Cardiac muscle cell (in vitro differentiated cells and primary cell): Measurements from ENCODE around the gene MEPCE. TPM values are rescaled to one million over a fixed set of nuclear protein-coding genes. Genes with fewer than 3 reads are reported as not detected.
A peak's percentile ranks its signal among the peaks of the same experiment; 100 is the strongest.

Source experiments
- DNase-seq, 2 donors: peaks; one replicate each; pipeline versions ENCODE4 v3.0.0 to v3.0.0-alpha.2; 2010 to 2017; ENCODE audit warnings: low read depth in 1 of 2, low spot score in 1 of 2
- H3K27ac ChIP-seq: fragments of 200-600 bp; sonication (generic); 2 replicates; pipeline ENCODE4 v1.5.1; 2016
- H3K27me3 ChIP-seq: fragments of 200-600 bp; sonication (generic); 2 replicates; pipeline ENCODE4 v1.6.0; 2016; ENCODE audit warnings: control low read depth
- H3K36me3 ChIP-seq: fragments of 200-600 bp; sonication (generic); 2 replicates; pipeline ENCODE4 v1.5.1; 2016; ENCODE audit warnings: control low read depth
- H3K4me1 ChIP-seq: fragments of 200-600 bp; sonication (generic); 2 replicates; pipeline ENCODE4 v1.8.1; 2017; ENCODE audit warnings: low read depth, mild to moderate bottlenecking, mixed run types
- H3K4me3 ChIP-seq: fragments of 200-600 bp; sonication (generic); 2 replicates; pipeline ENCODE4 v1.5.1; 2016; ENCODE audit warnings: mild to moderate bottlenecking
- H3K9me3 ChIP-seq: fragments of 200-600 bp; sonication (generic); 2 replicates; pipeline ENCODE4 v1.5.1; 2017; ENCODE audit warnings: low read depth, mild to moderate bottlenecking, control low read depth
- polyA plus RNA-seq: library from polyadenylated mRNA; unstranded; fragments of >200 nt; fragmentation: Nextera tagmentation; extraction: Ambion mirVana; gene quantifications from 2 replicates; pipeline ENCODE4 v1.2.1, GENCODE V29; 2016
- total RNA-seq: library from RNA; depleted of rRNA; stranded (reverse); fragments of >200 nt; gene quantifications from 2 replicates; pipeline ENCODE4 v1.2.3, GENCODE V29; 2016
- TF ChIP-seq, protein P1 (sequence below): IDR thresholded peaks from 2 replicates; pipeline ENCODE4 v1.5.1; 2012; ENCODE audit warnings: low read depth, mild to moderate bottlenecking, low read length

Gene MEPCE
- total and polyA plus RNA-seq, 2 experiments from 2014 or later: 21.5 to 41.7 TPM

DNA sequence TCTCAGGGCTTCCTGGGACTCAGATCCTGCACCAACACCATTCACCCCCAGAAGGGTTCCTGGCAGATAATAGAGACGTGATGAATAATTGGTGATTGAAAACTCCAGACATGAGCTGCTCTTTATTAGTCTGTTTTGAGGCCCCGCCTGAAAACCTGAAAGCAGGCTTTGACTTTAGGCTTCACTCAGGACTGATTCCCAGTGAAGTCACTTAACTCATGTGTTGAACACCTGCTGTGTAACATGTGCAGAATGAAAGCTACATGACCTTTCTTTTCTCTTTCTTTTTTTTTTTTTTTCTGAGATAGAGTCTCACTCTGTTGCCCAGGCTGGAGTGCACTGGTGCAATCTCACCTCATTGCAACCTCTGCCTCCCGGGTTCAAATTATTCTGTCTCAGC lies 25.6 kb downstream of the MEPCE start:
- no peaks in the 10 kb centered on the region for H3K4me1 ChIP-seq
- no peaks in the 10 kb centered on the region for H3K27me3 ChIP-seq
- TF ChIP-seq, protein P1, sequence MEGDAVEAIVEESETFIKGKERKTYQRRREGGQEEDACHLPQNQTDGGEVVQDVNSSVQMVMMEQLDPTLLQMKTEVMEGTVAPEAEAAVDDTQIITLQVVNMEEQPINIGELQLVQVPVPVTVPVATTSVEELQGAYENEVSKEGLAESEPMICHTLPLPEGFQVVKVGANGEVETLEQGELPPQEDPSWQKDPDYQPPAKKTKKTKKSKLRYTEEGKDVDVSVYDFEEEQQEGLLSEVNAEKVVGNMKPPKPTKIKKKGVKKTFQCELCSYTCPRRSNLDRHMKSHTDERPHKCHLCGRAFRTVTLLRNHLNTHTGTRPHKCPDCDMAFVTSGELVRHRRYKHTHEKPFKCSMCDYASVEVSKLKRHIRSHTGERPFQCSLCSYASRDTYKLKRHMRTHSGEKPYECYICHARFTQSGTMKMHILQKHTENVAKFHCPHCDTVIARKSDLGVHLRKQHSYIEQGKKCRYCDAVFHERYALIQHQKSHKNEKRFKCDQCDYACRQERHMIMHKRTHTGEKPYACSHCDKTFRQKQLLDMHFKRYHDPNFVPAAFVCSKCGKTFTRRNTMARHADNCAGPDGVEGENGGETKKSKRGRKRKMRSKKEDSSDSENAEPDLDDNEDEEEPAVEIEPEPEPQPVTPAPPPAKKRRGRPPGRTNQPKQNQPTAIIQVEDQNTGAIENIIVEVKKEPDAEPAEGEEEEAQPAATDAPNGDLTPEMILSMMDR: no peak
- H3K9me3 ChIP-seq: no peaks in the 10 kb centered on the region
- H3K27ac ChIP-seq: no peak overlapping the region
- H3K36me3 ChIP-seq: no peaks in the 10 kb centered on the region
- no peak overlapping the region for H3K4me3 ChIP-seq
- DNase-seq: no peak

DNA sequence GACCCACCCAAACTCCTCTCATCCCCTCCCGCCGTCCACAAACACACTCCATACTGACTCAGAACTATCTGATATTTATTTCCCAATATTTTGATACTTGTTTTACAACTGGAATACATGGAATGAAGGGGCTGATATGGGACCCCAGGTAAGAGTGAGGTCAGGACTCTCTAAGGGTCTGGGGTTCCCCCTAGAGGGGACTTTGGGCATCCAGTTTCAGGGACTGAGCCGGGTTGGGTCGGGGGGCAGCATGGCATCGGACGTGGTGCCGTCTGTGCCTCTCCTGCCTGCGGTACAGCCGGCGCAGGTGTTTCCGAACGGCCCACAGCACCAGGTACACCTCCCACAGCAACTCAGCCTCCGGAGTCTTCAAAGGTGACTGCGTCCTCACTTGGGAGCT lies 26.9 kb downstream of the MEPCE start:
- Histone ChIP-seq H3K36me3 (no peaks in the 10 kb centered on the region), H3K9me3 (no peaks in the 10 kb centered on the region), H3K4me3 (no peak overlapping the region), H3K27me3 (no peaks in the 10 kb centered on the region), H3K4me1 (no peaks in the 10 kb centered on the region), H3K27ac (peak overlapping the region; percentile 54)
- no peak for DNase-seq
- TF ChIP-seq, protein P1: no peak

DNA sequence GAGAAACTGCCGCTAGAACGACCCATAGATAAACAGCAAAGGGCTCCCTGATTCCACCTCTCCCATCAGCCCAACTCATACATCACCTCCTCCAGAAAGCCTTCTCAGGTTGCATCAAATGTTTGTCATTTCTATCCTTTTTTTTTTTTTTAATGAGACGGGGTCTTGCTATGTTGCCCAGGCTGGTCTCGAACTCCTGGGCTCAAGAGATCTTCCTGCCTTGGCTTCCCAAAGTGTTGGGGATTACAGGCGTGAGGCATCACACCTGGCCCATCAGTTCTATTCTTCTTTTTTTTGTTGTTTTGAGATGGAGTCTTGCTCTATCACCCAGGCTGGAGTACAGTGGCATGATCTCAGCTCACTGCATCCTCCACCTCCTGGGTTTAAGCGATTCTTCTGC lies 27.4 kb downstream of the MEPCE start:
- Histone ChIP-seq H3K36me3 (no peaks in the 10 kb centered on the region), H3K27me3 (no peaks in the 10 kb centered on the region), H3K4me3 (no peak overlapping the region), H3K4me1 (no peaks in the 10 kb centered on the region), H3K9me3 (no peaks in the 10 kb centered on the region), H3K27ac (no peak overlapping the region)
- TF ChIP-seq, protein P1: no peak
- no peak for DNase-seq

DNA sequence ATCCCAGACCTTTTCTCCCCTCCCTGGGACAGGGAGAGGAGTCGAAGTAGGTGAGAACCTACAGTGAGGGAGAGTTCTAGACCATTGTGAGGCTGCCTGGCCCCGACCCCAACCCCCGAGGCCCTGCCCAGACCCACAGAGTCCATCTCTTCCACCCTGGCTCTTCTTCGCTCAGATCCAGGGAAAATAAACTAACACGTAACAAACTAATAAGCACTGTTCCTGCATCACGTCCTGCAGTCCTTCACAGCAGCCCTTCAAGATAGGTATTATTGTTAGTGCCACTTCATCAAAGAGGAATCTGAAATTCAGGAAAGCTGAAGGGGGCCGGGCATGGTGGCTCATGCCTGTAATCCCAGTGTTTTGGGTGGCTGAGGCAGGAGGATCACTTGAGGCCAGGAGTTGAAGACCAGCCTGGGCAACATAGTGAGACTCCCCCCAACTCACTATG lies 34.6 kb downstream of the MEPCE start, which contains the start of gene SPACDR:
Gene SPACDR (minus strand): TSS at position 51 of the 451 bp plus-strand sequence. CDS start 235 bp downstream, outside the sequence.
- no peaks in the 10 kb centered on the region for H3K9me3 ChIP-seq
- no peak within 1 kb of the TSS for H3K27ac ChIP-seq
- H3K27me3 ChIP-seq: no peaks in the 10 kb centered on the region
- H3K36me3 ChIP-seq: peaks cover 4% of the 10 kb centered on the region
- DNase-seq: no peak
- H3K4me1 ChIP-seq: no peaks in the 10 kb centered on the region
- TF ChIP-seq, protein P1: no peak
- H3K4me3 ChIP-seq: no peak within 1 kb of the TSS

DNA sequence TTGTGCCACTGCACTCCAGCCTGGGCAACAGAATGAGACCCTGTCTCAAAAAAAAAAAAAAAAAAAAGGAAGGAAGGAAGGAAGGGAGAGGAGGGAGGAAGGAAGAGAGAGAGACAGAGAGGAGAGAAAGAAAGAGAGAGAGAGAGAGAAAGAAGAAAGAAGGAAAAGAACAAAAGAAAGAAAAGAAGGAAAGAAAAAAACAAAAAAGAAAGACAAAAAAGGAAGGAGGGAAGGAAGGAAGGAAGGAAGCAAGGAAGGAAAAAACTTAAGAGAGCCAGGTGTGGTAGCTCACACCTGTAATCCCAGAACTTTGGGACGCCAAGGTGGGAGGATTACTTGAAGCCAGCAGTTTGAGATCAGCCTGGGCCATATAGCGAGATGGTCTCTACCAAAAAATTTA lies 35.2 kb downstream of the MEPCE start:
- Histone ChIP-seq H3K27ac (no peak overlapping the region), H3K27me3 (no peaks in the 10 kb centered on the region), H3K36me3 (peaks cover 4% of the 10 kb centered on the region), H3K4me3 (no peak overlapping the region), H3K9me3 (no peaks in the 10 kb centered on the region), H3K4me1 (peaks cover 5% of the 10 kb centered on the region)
- DNase-seq: no peak
- TF ChIP-seq, protein P1: no peak

DNA sequence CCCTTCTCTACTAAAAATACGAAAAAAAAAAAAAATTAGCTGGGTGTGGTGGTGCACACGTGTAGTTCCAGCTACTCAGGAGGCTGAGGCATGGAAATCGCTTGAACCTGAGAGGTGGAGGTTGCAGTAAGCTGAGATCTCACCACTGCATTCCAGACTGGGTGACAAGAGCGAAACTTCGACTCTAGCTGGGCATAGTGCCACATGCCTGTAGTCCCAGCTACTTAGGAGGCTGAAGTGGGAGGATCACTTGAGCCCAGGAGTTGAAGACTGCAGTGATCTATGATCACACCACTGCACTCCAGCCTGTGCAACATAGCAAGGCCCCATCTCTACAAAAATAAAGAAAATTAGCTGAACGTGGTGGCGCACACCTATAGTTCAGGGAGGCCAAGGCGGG lies 35.7 kb downstream of the MEPCE start:
- Histone ChIP-seq H3K4me1 (peaks cover 6% of the 10 kb centered on the region), H3K9me3 (no peaks in the 10 kb centered on the region), H3K4me3 (no peak overlapping the region), H3K27ac (no peak overlapping the region), H3K27me3 (no peaks in the 10 kb centered on the region), H3K36me3 (peaks cover 4% of the 10 kb centered on the region)
- no peak for DNase-seq
- TF ChIP-seq, protein P1: no peak
